ENCODE results near the gene RSPH1.

The RSPH1 gene

GRCh38 chr21:42512346-42513034 lies 16.5 kb upstream of the RSPH1 start:
- DNase-seq: no peak

DNA sequence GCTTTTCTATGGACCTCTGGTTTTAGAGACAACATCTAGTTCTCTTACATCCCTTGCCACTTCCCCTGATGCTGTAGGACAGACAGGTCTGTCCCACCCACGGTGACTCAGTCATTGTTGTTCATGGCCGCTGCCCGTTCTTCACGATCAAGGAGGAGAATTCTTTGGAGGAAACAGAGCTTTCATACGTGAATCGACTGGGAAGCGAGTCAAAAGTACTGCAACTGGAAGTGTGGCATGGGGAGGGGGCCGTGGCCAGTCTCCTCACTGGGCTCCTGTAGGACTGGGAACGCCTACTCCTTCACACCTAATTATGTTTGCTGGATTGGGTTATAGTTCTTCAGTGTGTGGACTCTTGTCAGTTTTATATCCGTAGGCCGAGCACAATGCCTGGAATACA lies 13.2 kb upstream of the RSPH1 start:
- DNase-seq: no peak

GRCh38 chr21:42508371-42508770 lies 12.3 kb upstream of the RSPH1 start:
- no peak for DNase-seq

GRCh38 chr21:42507418-42507817 lies 11.4 kb upstream of the RSPH1 start:
- DNase-seq: no peak

DNA sequence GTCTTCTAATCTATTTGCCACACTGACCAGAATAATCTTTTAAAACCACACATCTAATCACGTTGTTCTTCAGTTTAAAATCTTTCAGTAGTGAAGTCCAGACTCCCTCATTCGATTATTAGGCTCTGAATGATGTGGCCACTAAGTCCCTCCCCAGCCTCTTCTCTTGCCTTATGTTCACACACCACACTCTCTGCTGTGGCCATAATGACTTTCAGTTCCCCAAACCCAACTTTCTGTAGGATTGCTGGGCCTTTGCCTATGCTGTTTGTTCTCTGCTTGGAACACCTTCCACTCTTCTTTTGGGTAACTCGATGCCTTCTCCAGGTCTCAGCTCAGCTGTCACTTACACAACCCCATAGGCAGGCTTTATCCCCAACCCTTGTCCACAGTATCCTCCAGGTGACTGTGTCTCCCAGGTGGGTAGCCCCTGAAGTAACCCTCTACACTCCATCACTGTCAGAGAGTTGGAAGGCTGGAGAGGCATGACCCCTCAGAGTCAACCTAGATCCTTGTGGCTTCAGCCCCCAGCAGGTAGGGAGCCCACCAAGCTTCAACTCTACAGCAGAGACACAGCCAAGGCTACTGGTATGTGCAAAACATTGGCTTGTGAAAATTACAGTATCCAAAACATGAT lies 9.2 kb upstream of the RSPH1 start:
- DNase-seq: no peak

- no peak for DNase-seq
Measured at GRCh38 chr21:42503711-42504110, 7.7 kb upstream of the RSPH1 start.

- DNase-seq: no peak
Measured at GRCh38 chr21:42500736-42501135, 4.7 kb upstream of the RSPH1 start.

DNA sequence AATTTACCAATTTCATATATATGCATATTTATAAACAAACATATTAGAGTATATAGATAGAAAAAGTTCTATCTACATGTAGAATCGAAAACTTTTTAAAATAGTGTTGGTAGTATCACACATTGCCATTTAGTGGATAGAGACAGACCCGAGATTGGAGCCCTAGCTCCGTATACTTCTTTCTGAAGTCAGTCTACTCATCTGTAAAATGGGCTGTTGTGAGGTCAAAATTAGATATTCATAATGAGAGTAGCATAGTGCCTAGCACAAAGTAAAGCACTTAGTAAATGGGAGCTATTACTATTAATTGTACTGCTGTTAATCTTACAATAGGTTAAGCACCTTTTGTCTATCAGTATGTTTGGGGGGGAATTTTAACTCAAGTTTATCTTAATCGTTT lies 4.2 kb upstream of the RSPH1 start:
- no peak for DNase-seq

GRCh38 chr21:42499444-42500112 lies 3.6 kb upstream of the RSPH1 start:
- DNase-seq: no peak

DNA sequence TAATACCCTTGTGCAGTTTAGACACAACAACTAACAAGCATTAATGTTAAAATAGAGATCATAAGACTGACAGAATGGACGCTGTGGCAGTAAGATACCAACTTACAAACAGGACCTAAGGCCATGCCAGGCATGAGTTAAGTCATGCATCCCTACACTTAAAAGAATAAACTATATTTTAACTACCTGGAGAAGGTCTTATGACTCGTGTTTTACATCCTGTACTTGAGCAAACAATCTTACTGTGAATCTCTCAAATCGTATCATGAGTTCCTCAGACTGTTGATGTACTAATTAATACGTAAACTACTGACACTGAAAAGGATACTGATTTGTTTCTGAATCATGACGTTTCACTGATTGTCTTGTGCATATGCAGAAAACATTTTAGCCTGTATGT lies 2.0 kb upstream of the RSPH1 start:
- no peak for DNase-seq

GRCh38 chr21:42496839-42497202 lies 797 bp upstream of the RSPH1 start:
- DNase-seq: no peak

- DNase-seq: no peak
Measured at GRCh38 chr21:42495765-42496119, 282 bp downstream of the RSPH1 start.

GRCh38 chr21:42495027-42495426 lies 997 bp downstream of the RSPH1 start:
- no peak for DNase-seq

DNA sequence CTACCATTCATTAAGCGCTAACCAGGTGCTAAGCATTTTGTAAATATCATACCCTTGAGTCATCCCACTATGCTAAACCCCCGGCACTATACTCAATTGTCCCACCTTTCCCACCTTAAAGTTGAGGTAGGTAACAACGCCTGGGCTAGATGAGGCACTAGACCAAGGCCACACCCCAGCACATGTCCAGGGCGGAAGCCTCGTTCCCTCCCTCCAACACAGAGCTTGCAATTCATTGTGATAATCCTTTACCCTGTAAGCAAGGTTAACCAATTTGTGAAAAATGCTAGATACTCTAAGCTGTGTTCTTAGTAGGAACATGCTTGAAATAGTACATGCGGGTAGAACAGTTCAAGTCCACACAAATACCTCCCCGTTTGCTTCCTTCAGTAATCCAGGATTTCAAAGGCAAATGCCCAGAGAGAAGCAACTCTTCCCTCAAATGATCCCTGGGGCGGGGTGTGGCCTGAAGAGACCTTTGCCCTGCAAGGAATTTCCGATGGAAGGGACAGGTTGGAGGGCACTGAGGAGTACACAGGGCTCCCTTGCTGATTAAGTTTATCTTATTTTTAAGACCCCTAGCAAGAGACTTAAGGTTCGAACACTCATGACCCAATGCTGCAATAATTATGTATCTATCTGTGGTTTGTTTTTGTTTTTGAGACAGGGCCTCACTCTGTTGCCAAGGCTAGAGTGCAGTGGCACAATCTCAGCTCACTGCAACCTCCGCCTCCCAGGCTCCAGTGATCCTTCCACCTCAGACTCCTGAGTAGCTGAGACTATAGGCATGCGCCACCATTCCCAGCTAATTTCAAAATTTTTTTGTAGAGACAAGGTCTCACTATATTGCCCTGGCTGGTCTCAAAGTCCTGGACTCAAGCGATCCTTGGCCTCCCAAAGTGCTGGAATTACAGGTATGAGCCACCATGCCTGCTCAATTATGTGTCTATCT lies 2.6 kb downstream of the RSPH1 start:
- no peak for DNase-seq

DNA sequence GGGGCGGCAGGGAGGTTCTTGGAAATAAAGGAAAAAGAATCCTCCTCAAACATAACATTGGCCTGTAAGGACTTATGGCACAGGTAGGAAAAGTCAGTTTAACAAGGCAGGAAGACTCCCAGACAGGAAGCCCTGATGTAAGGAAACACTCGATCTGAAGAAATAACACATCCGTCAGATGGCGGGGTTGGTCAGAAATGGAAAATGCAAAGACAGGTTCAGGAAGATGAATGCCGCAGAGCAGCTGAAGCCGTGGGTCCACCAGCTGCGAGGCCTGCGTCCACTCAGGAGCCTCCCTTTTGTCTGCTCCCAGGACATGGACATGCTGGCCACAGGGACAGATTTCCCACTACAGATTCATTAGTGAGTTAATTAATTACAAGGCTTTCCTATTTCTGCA lies 3.8 kb downstream of the RSPH1 start:
- no peak for DNase-seq

DNA sequence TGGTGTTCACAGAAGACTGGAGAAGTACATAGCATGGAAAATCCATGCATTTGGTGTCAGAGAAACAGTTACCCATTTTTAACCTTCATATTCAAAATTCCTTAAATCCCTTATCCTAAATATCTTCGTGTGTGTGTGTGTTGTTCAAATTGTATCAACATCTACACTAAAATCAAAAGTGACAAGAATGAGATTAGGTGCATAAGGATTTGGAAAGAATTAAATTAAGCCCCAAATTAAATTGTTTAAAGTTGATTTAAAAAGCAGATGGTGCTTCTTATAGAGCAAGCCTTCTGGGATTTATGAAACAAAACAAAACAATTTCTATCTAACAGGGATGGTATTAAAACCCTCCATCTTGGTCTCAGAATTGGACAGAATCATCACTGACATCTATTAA lies 4.7 kb downstream of the RSPH1 start:
- DNase-seq: no peak

GRCh38 chr21:42490720-42491119 lies 5.3 kb downstream of the RSPH1 start:
- no peak for DNase-seq

GRCh38 chr21:42489991-42490390 lies 6.0 kb downstream of the RSPH1 start:
- no peak for DNase-seq

GRCh38 chr21:42489006-42489563 lies 6.9 kb downstream of the RSPH1 start:
- no peak for DNase-seq

DNA sequence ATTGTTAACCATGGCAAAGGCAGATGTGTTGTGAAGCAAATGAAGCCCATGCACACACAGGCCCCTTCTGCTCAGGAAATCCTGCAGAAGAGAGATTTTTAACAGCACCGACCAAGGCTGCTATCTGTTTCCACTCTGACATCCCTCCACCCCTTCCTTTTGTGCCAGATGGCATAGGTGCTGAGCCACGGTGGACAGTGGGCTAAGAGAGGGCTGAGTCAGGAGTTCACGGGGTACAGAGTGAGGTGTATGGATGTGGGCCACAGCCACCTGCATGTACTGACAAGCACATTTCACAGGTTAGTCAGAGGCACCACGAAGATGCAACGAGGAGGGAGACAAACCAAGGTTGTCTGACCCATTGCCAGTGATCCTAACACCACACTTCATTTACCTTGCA lies 9.5 kb downstream of the RSPH1 start:
- DNase-seq: no peak

DNA sequence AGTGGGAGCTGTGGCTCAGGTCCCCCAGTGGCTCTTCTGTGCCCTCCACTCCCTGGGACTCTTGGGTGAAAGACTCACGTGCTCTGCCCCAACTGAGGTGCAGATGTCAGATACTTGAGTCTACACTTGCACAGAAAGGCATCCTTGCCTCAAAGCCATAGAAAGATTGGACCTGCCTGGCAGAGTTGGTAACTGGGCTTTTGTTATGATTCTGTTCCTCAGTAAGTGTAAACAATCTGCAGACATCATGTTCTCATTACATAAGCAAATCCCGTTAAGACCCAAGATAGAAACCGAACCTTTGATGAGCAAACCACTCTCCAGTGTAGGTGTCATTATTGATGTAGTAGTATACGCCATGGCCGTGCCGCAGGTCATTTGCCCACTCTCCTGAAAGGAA lies 10.0 kb downstream of the RSPH1 start:
- DNase-seq: no peak

DNA sequence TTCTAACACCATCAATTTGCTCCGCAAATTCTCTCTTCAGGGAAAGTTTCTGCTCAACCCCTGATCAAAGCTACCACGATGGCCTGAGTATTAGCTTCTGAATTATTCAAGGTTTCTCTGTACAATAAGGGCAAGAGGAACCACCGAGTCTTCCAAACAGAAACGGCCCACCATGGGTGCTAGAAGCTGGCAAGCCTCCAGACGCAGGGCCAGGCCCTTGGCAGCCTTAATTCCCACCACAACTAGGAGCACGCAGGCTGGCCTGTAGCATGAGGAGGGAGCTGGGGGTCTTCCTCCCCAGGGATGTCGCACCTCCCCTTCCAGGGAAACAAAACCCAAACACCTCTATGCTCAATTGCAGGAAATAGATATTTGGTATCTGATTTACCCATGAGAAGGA lies 11.1 kb downstream of the RSPH1 start:
- DNase-seq: no peak

- DNase-seq: no peak
Measured at GRCh38 chr21:42481169-42481568, 14.9 kb downstream of the RSPH1 start.

Data from fibroblast of upper back skin (primary cell).